Kidney tubule cell (primary cell): ENCODE data around the gene JAML.
A peak's percentile ranks its signal among the peaks of the same experiment; 100 is the strongest.

Experiments
- DNase-seq: peaks from one replicate; pipeline ENCODE4 v3.0.0-alpha.2; 2018; ENCODE audit warnings: low spot score

The JAML gene

GRCh38 chr11:118239509-118240205 is 14.8 kb upstream of the JAML start:
- no peak for DNase-seq

- DNase-seq, result no peak
These were observed 14.1 kb upstream of the JAML start for GRCh38 chr11:118238929-118239328.

GRCh38 chr11:118238421-118238820 is 13.6 kb upstream of the JAML start:
- no peak for DNase-seq

GRCh38 chr11:118236170-118236569 is 11.4 kb upstream of the JAML start:
- DNase-seq, result no peak

- DNase-seq, result no peak
These were observed 10.0 kb upstream of the JAML start for GRCh38 chr11:118234833-118235232.

- DNase-seq, result no peak
These were observed 9.0 kb upstream of the JAML start for GRCh38 chr11:118233850-118234249.

- DNase-seq, result no peak
These were observed 8.6 kb upstream of the JAML start for GRCh38 chr11:118233377-118233776.

GRCh38 chr11:118232659-118233058 is 7.8 kb upstream of the JAML start:
- DNase-seq, result peak; percentile 34

GRCh38 chr11:118231461-118231860 is 6.7 kb upstream of the JAML start:
- DNase-seq, result no peak

GRCh38 chr11:118230088-118230487 is 5.3 kb upstream of the JAML start:
- no peak for DNase-seq

- DNase-seq, result no peak
These were observed 4.5 kb upstream of the JAML start for GRCh38 chr11:118229274-118229847.

GRCh38 chr11:118227865-118228785 is 3.3 kb upstream of the JAML start:
- no peak for DNase-seq

GRCh38 chr11:118226781-118227180 is 2.0 kb upstream of the JAML start:
- DNase-seq, result no peak

- DNase-seq, result no peak
These were observed 1.5 kb upstream of the JAML start for GRCh38 chr11:118226296-118226695.

- DNase-seq, result no peak
These were observed 819 bp downstream of the JAML start for GRCh38 chr11:118223992-118224391.

GRCh38 chr11:118223570-118223969 is 1.2 kb downstream of the JAML start:
- DNase-seq, result no peak

GRCh38 chr11:118222437-118222836 is 2.4 kb downstream of the JAML start:
- DNase-seq, result no peak

- DNase-seq, result no peak
These were observed 3.4 kb downstream of the JAML start for GRCh38 chr11:118221419-118221818.

- DNase-seq, result no peak
These were observed 5.1 kb downstream of the JAML start for GRCh38 chr11:118219732-118220131.

GRCh38 chr11:118219244-118219643 is 5.6 kb downstream of the JAML start:
- DNase-seq, result no peak

GRCh38 chr11:118217575-118217974 is 7.2 kb downstream of the JAML start:
- DNase-seq, result no peak

GRCh38 chr11:118216621-118217481 is 8.0 kb downstream of the JAML start:
- no peak for DNase-seq
